Activated naive CD4-positive, alpha-beta T cell treated with anti-CD3 and anti-CD28 coated beads, Interleukin-2, amount 50 U/mL, for 16 hours (primary cell): ENCODE data around the gene RAET1E.
"Not testable (repeated sequence)": the region's sequence is repeated elsewhere in the genome, so short reads cannot be mapped to it uniquely, and the experiment has no call there.

Experiments used
- DNase-seq: peaks from one replicate; pipeline ENCODE4 v3.0.0-alpha.2; 2020

Gene RAET1E

GRCh38 chr6:149897855-149898744 is at the start of gene RAET1E:
Gene RAET1E, minus strand, starts transcription at chr6:149898113. Its CDS starts 7,212 bp downstream, at chr6:149890901.
- no peak for DNase-seq

GRCh38 chr6:149947533-149947932 is 49.6 kb upstream of the RAET1E start:
- not testable (repeated sequence) for DNase-seq

- not testable (repeated sequence) for DNase-seq
Observed at GRCh38 chr6:149946631-149947030, 48.7 kb upstream of the RAET1E start.

GRCh38 chr6:149945276-149945675 is 47.4 kb upstream of the RAET1E start:
- DNase-seq = not testable (repeated sequence)

- DNase-seq = not testable (repeated sequence)
Observed at GRCh38 chr6:149943321-149943720, 45.4 kb upstream of the RAET1E start.

GRCh38 chr6:149942461-149942829 is 44.5 kb upstream of the RAET1E start:
- no peak for DNase-seq

- DNase-seq = peak; percentile 86
Observed at GRCh38 chr6:149941583-149942460, 43.9 kb upstream of the RAET1E start, which contains the start of gene ULBP2. Gene ULBP2, plus strand, starts transcription at chr6:149942014. Its CDS starts 59 bp downstream, at chr6:149942073.

- no peak for DNase-seq
Observed at GRCh38 chr6:149940672-149940982, 42.7 kb upstream of the RAET1E start.

GRCh38 chr6:149939909-149940671 is 42.2 kb upstream of the RAET1E start:
- DNase-seq = no peak

GRCh38 chr6:149939356-149939648 is 41.4 kb upstream of the RAET1E start:
- DNase-seq = no peak

GRCh38 chr6:149938571-149939355 is 40.9 kb upstream of the RAET1E start:
- peak; percentile 46 for DNase-seq

GRCh38 chr6:149938013-149938570 is 40.2 kb upstream of the RAET1E start:
- not testable (repeated sequence) for DNase-seq

GRCh38 chr6:149936743-149937142 is 38.8 kb upstream of the RAET1E start:
- DNase-seq = no peak

GRCh38 chr6:149935668-149936067 is 37.8 kb upstream of the RAET1E start:
- DNase-seq = no peak

- no peak for DNase-seq
Observed at GRCh38 chr6:149935246-149935645, 37.3 kb upstream of the RAET1E start.

- DNase-seq = peak; percentile 68
Observed at GRCh38 chr6:149934249-149935156, 36.6 kb upstream of the RAET1E start.

GRCh38 chr6:149933461-149933860 is 35.5 kb upstream of the RAET1E start:
- no peak for DNase-seq

- DNase-seq = no peak
Observed at GRCh38 chr6:149933036-149933435, 35.1 kb upstream of the RAET1E start.

GRCh38 chr6:149931501-149931900 is 33.6 kb upstream of the RAET1E start:
- no peak for DNase-seq

GRCh38 chr6:149929422-149929821 is 31.5 kb upstream of the RAET1E start:
- DNase-seq = no peak

- not testable (repeated sequence) for DNase-seq
Observed at GRCh38 chr6:149927025-149927424, 29.1 kb upstream of the RAET1E start.
